Gastrocnemius medialis (tissue), 4 donors: Measurements from ENCODE around the gene KDM6B.

Source experiments
- POLR2A ChIP-seq, 2 donors: fragments of 450-650 bp; IDR thresholded peaks; one replicate each; pipeline ENCODE4 v1.6.1; 2017; ENCODE audit warnings: antibody characterized with exemption in 2 of 2, mild to moderate bottlenecking in 2 of 2, moderate library complexity in 2 of 2
- TF ChIP-seq, protein P1 (sequence below), 5 experiments: fragments of 450-650 bp in 3 of 5; fragments of 200-600 bp in 2 of 5; sonication (generic) in 2 of 5; IDR thresholded peaks in 4 of 5; conservative IDR thresholded peaks in 1 of 5; 1 replicate in 4 of 5; 2 replicates in 1 of 5; pipeline ENCODE4 v1.5.1; 2016 to 2019; ENCODE audit warnings: antibody characterized with exemption in 5 of 5, mild to moderate bottlenecking in 3 of 5, moderate library complexity in 3 of 5

DNA sequence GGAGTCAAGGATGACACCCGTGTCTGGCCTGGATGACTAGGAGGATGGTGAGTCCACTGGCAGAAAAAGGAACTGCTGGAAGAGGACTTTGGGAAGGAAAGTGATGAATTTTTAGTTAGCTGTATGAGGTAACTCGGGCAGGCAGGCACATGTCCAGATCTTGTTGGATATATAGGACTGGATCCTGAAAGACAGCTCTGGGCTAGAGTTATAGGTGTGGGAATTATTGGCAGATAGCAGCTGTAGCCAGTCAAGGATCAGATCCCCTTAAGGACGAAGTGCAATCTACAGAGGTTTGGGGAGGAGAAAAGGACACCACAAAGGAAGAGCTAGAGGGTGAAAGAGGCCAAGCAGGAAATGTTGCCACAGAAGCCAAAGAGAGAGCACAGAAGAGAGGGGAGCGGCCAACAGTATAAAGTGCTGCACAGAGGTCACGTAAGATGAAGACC is 33.9 kb downstream of the KDM6B start:
- TF ChIP-seq POLR2A (IDR thresholded peaks at IDR 0.05), result no peak
- TF ChIP-seq, protein P1, sequence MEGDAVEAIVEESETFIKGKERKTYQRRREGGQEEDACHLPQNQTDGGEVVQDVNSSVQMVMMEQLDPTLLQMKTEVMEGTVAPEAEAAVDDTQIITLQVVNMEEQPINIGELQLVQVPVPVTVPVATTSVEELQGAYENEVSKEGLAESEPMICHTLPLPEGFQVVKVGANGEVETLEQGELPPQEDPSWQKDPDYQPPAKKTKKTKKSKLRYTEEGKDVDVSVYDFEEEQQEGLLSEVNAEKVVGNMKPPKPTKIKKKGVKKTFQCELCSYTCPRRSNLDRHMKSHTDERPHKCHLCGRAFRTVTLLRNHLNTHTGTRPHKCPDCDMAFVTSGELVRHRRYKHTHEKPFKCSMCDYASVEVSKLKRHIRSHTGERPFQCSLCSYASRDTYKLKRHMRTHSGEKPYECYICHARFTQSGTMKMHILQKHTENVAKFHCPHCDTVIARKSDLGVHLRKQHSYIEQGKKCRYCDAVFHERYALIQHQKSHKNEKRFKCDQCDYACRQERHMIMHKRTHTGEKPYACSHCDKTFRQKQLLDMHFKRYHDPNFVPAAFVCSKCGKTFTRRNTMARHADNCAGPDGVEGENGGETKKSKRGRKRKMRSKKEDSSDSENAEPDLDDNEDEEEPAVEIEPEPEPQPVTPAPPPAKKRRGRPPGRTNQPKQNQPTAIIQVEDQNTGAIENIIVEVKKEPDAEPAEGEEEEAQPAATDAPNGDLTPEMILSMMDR (IDR thresholded peaks at IDR 0.05 in 4 of 5, conservative IDR thresholded peaks at IDR 0.05 in 1 of 5), result no peak
